ENCODE data around the gene SLC5A12. TPM values are rescaled to one million over a fixed set of nuclear protein-coding genes. Genes with fewer than 3 reads are reported as not detected.

Gene SLC5A12
- total RNA-seq, 6 experiments from 2014 or later = 0.20 to 1.2 (median 0.27) TPM; not detected in 2

- H3K27ac ChIP-seq = no peak overlapping the region
- no peak overlapping the region for H3K4me3 ChIP-seq
- H3K36me3 ChIP-seq = no peaks in the 10 kb centered on the region
- H3K9me3 ChIP-seq = no peaks in the 10 kb centered on the region
- peaks cover 0 to 7% (median 0%) of the 10 kb centered on the region in 4 donors for H3K4me1 ChIP-seq
- no peak for ATAC-seq
- no peak for TF ChIP-seq POLR2A (IDR thresholded peaks at IDR 0.05)
- TF ChIP-seq CTCF (IDR thresholded peaks at IDR 0.05) = no peak
- H3K27me3 ChIP-seq = no peaks in the 10 kb centered on the region
- intact Hi-C loops (cut with DNase I) = no loop called here
- no peak for DNase-seq
- 57% methylated on average over 2 of the region's 2 CpGs for WGBS (ENCODE audit: insufficient coverage, low coverage, low lambda C conversion rate, missing lambda C conversion rate)
Measured at GRCh38 chr11:26719998-26720397, 1.9 kb downstream of the SLC5A12 start.

- intact Hi-C loops (cut with DNase I) = no loop called here
- no peak for TF ChIP-seq CTCF (IDR thresholded peaks at IDR 0.05)
- no peak for TF ChIP-seq POLR2A (IDR thresholded peaks at IDR 0.05)
- peaks cover 0 to 7% (median 0%) of the 10 kb centered on the region in 4 donors for H3K4me1 ChIP-seq
- H3K9me3 ChIP-seq = no peaks in the 10 kb centered on the region
- DNase-seq (no peak), ATAC-seq (no peak)
- no peaks in the 10 kb centered on the region for H3K36me3 ChIP-seq
- H3K4me3 ChIP-seq = no peak overlapping the region
- WGBS (ENCODE audit: insufficient coverage, low coverage, low lambda C conversion rate, missing lambda C conversion rate) = 88% methylated on average over 2 of the region's 2 CpGs
- H3K27me3 ChIP-seq = no peaks in the 10 kb centered on the region
- H3K27ac ChIP-seq = no peak overlapping the region
Measured at GRCh38 chr11:26719289-26719973, 2.4 kb downstream of the SLC5A12 start.

- intact Hi-C loops (cut with DNase I) = no loop called here
- ATAC-seq (no peak), DNase-seq (no peak)
- Histone ChIP-seq H3K4me3 (no peak overlapping the region), H3K4me1 (peaks cover 0 to 7% (median 0%) of the 10 kb centered on the region in 4 donors), H3K9me3 (no peaks in the 10 kb centered on the region), H3K27me3 (no peaks in the 10 kb centered on the region), H3K27ac (no peak overlapping the region), H3K36me3 (no peaks in the 10 kb centered on the region)
- no peak for TF ChIP-seq CTCF (IDR thresholded peaks at IDR 0.05)
- TF ChIP-seq POLR2A (IDR thresholded peaks at IDR 0.05) = no peak
Measured at GRCh38 chr11:26717771-26718170, 4.1 kb downstream of the SLC5A12 start.

GRCh38 chr11:26715133-26715532 lies 6.7 kb downstream of the SLC5A12 start:
- TF ChIP-seq CTCF (IDR thresholded peaks at IDR 0.05) (no peak), POLR2A (IDR thresholded peaks at IDR 0.05) (no peak)
- H3K4me3 ChIP-seq = no peak overlapping the region
- ATAC-seq = peak in 1 of 4 donors; percentile 28
- no peaks in the 10 kb centered on the region for H3K27me3 ChIP-seq
- intact Hi-C loops (cut with DNase I) = no loop called here
- no peaks in the 10 kb centered on the region for H3K36me3 ChIP-seq
- H3K4me1 ChIP-seq = no peaks in the 10 kb centered on the region
- H3K27ac ChIP-seq = no peak overlapping the region
- WGBS (ENCODE audit: insufficient coverage, low coverage, low lambda C conversion rate, missing lambda C conversion rate) = no CpG with 5 or more reads among the region's 1 CpG
- no peaks in the 10 kb centered on the region for H3K9me3 ChIP-seq
- no peak for DNase-seq
